Activated effector memory CD4-positive, alpha-beta T cell treated with anti-CD3 and anti-CD28 coated beads, Interleukin-2, amount 50 U/mL, for 16 hours (primary cell): ENCODE data around the gene SPDYE8.
"Not testable (repeated sequence)": the region's sequence is repeated elsewhere in the genome, so short reads cannot be mapped to it uniquely, and the experiment has no call there.

Experiments
- DNase-seq: peaks from one replicate; pipeline ENCODE4 v3.0.0-alpha.2; 2020

Gene SPDYE8

DNA sequence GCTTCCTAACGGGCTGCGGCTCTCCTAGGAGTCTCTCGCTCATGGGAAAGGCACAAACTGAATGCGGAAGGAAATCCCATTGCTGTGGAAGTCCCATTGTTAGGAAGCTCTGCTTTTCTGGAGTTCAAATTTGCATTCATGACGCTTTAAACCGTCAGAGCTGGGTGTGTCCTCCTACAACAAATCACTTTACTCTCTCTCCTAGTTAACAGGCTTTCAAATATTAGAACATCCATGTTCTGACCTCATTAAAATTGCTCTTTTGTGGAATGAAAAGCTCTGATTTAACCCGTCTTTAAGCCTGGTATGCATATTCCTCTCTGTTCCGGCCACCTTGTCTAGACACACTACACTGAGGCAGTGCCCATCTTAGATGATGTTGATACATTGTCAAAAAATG lies at the start of gene SPDYE8:
Gene SPDYE8, minus strand, starts transcription at position 101 of the 400 bp plus-strand sequence. CDS start 1,800 bp downstream, outside the sequence.
- not testable (repeated sequence) for DNase-seq

DNA sequence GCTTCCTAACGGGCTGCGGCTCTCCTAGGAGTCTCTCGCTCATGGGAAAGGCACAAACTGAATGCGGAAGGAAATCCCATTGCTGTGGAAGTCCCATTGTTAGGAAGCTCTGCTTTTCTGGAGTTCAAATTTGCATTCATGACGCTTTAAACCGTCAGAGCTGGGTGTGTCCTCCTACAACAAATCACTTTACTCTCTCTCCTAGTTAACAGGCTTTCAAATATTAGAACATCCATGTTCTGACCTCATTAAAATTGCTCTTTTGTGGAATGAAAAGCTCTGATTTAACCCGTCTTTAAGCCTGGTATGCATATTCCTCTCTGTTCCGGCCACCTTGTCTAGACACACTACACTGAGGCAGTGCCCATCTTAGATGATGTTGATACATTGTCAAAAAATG lies 28.2 kb upstream of the SPDYE8 start, which contains the start of gene SPDYE11:
Gene SPDYE11, minus strand, starts transcription at position 101 of the 400 bp plus-strand sequence. CDS start 1,800 bp downstream, outside the sequence.
- DNase-seq: not testable (repeated sequence)

- peak; percentile 62 for DNase-seq
Observed at GRCh38 chr7:73006491-73006890, 23.1 kb downstream of the SPDYE8 start.

- peak; percentile 96 for DNase-seq
Observed at GRCh38 chr7:73005693-73006447, 23.7 kb downstream of the SPDYE8 start.

DNA sequence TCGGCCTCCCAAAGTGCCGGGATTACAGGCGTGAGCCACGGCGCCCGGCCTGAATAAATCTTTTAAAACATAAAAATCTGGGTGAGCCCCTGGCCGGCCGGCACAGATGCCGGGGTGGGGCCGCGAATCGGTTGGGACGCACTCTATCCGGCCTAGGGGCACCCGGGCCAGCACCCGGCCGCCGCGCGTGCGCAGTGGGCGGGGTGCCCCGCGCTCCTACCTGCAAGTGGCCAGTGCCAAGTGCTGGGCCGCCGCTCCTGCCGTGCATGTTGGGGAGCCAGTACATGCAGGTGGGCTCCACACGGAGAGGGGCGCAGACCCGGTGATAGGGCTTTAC lies 24.2 kb downstream of the SPDYE8 start:
- DNase-seq: peak; percentile 93

- DNase-seq: not testable (repeated sequence)
Observed at GRCh38 chr7:72997887-72998468, 31.6 kb downstream of the SPDYE8 start.

GRCh38 chr7:72997447-72997846 lies 32.1 kb downstream of the SPDYE8 start:
- DNase-seq: not testable (repeated sequence)

DNA sequence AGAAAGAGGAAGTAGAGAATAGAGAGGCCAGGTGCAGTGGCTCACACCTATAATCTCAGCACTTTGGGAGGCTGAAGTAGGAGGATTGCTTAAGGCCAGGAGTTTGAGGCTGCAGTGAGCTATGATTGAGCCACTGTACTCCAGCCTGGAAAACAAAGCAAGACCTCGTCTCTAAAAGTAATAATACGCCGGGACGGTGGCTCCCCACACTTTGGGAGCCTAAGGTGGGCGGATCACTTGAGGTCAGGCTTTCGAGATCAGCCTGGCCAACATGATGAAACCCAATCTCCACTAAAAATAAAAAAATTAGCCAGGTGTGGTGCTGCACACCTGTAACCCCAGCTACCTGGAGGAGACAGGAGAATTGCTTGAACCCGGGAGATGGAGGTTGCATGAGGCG lies 34.1 kb downstream of the SPDYE8 start:
- DNase-seq: peak; percentile 34

- DNase-seq: peak; percentile 55
Observed at GRCh38 chr7:72990146-72990913, 39.2 kb downstream of the SPDYE8 start.

DNA sequence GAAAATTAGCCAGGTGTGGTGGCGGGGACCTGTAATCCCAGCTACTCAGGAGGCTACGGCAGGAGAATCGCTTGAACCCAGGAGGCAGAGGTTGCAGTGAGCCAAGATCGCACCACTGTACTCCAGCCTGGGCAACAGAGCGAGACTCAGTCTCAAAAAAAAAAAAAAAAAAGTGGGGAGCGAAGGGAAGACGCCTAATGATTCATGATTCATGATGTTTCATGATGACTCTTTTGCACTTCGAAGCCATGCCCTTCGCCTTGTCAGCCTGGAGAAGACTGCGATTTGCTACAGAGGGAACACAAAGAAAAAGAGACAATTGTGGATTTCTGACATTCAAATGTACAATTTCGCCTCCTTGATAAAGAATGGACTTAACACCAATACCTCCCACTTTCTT lies 47.5 kb downstream of the SPDYE8 start:
- DNase-seq: not testable (repeated sequence)

GRCh38 chr7:72980382-72980781 lies 49.2 kb downstream of the SPDYE8 start:
- DNase-seq: not testable (repeated sequence)

DNA sequence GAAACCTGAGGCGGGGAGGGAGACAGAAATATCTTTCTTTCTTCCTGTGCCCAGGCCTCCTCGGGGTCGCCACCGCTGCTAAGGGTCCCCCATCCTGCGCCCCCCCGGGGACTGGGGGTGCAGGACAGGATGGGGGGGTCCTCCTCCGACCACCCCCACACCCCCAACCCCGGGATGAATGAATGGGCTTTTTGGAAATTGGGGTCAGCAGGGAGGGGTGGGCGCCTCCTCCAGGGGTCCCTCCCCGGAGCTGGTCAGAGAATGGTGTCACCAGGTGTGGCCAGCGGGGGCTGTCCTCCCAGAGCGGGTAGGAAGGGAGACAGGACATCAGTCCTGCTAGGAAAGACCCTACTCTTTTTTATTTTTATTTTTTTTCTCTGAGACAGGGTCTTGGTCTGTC lies 53.1 kb downstream of the SPDYE8 start:
- DNase-seq: not testable (repeated sequence)

GRCh38 chr7:72975656-72976286 lies 53.8 kb downstream of the SPDYE8 start:
- not testable (repeated sequence) for DNase-seq

DNA sequence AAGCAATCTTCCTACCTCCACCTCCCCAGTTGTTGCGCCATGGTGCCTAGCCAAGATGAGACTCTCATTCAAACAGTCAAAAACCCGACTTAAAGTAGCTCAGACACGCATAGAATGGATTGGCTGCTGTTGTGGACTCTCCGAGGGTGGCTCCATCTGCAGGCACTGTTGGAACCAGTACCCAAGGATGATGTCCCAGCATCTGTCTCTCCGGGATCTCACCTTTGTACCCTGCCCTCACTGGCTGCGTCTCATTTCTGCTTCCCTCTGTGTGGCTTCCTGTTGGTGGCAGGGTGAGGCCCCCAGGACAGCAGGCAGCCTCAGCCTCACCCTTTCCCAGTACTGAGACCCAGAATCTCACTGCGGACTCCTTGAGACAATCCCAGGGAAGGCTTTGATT lies 54.8 kb downstream of the SPDYE8 start:
- DNase-seq: not testable (repeated sequence)

DNA sequence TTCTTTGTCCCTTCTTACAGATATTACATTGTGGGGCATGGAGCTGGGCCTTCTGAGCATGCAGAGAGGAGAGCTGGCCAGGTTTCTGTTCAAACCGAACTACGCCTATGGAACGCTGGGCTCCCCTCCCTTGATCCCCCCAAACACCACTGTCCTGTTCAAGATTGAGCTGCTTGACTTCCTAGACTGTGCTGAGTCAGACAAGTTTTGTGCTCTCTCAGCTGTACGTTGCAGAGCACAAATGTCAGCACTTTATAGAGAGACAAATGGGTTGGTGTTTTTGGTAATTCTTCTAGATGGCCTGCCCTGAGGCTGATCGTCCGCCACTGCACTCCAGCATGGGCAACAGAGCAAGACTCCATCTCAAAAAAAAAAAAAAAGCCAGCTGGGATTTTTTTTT lies 58.1 kb downstream of the SPDYE8 start:
- not testable (repeated sequence) for DNase-seq
